HG03103 (cell line): ENCODE results near the gene SYT2.
"Not testable (repeated sequence)": the region's sequence is repeated elsewhere in the genome, so short reads cannot be mapped to it uniquely, and the experiment has no call there.

Experiments
- ATAC-seq: cut with Tn5 transposase; IDR thresholded peaks from one replicate; pipeline ENCODE4 v1.9.1; 2021; ENCODE audit warnings: low read depth; ENCODE audit not compliant: unreplicated experiment

Gene SYT2

GRCh38 chr1:202627036-202627435, 83.2 kb downstream of the SYT2 start:
- not testable (repeated sequence) for ATAC-seq

- no peak for ATAC-seq
These were observed 84.6 kb downstream of the SYT2 start for GRCh38 chr1:202625416-202626360.

- ATAC-seq = no peak
These were observed 85.5 kb downstream of the SYT2 start for GRCh38 chr1:202624781-202625108.

- no peak for ATAC-seq
These were observed 86.0 kb downstream of the SYT2 start for GRCh38 chr1:202624088-202624780.

GRCh38 chr1:202623476-202623875, 86.8 kb downstream of the SYT2 start:
- not testable (repeated sequence) for ATAC-seq

- no peak for ATAC-seq
These were observed 87.2 kb downstream of the SYT2 start for GRCh38 chr1:202623075-202623474.

GRCh38 chr1:202622388-202622787, 87.9 kb downstream of the SYT2 start:
- ATAC-seq = no peak

- no peak for ATAC-seq
These were observed 88.8 kb downstream of the SYT2 start for GRCh38 chr1:202621446-202621845.

GRCh38 chr1:202620036-202620435, 90.2 kb downstream of the SYT2 start:
- not testable (repeated sequence) for ATAC-seq

- ATAC-seq = no peak
These were observed 90.7 kb downstream of the SYT2 start for GRCh38 chr1:202619505-202619904.

- not testable (repeated sequence) for ATAC-seq
These were observed 91.2 kb downstream of the SYT2 start for GRCh38 chr1:202619012-202619411.

GRCh38 chr1:202616355-202616915, 93.8 kb downstream of the SYT2 start:
- ATAC-seq = peak; percentile 14

- ATAC-seq = peak; percentile 57
These were observed 94.5 kb downstream of the SYT2 start for GRCh38 chr1:202615501-202616354.

GRCh38 chr1:202615208-202615500, 95.1 kb downstream of the SYT2 start:
- not testable (repeated sequence) for ATAC-seq

GRCh38 chr1:202614363-202615207, 95.7 kb downstream of the SYT2 start:
- not testable (repeated sequence) for ATAC-seq

- ATAC-seq = no peak
These were observed 96.7 kb downstream of the SYT2 start for GRCh38 chr1:202613571-202613970.

- ATAC-seq = not testable (repeated sequence)
These were observed 98.2 kb downstream of the SYT2 start for GRCh38 chr1:202612036-202612435.

GRCh38 chr1:202605515-202605914, 104.7 kb downstream of the SYT2 start:
- ATAC-seq = no peak

- ATAC-seq = no peak
These were observed 106.8 kb downstream of the SYT2 start for GRCh38 chr1:202603435-202603834.
